ENCODE results near the gene ALDH1B1. TPM values are rescaled to one million over a fixed set of nuclear protein-coding genes. Genes with fewer than 3 reads are reported as not detected.

ALDH1B1 gene
- total and polyA plus RNA-seq, 2 of the 13 experiments (the other 11 are each of a cell fraction or from before 2014, with no cell fraction given), result 45.1 to 125 TPM

- TF ChIP-seq ATF5 (CRISPR knock-in tag; IDR thresholded peaks at IDR 0.05; ENCODE audit: low read depth) (no peak), ZNF441 (CRISPR knock-in tag; IDR thresholded peaks at IDR 0.05; ENCODE audit: borderline replicate concordance) (no peak), PAWR (CRISPR knock-in tag; IDR thresholded peaks at IDR 0.05; ENCODE audit: borderline replicate concordance) (no peak), ZNF260 (CRISPR knock-in tag; IDR thresholded peaks at IDR 0.05; ENCODE audit: borderline replicate concordance, low read depth) (no peak), CEBPB (IDR thresholded peaks at IDR 0.05; ENCODE audit: borderline replicate concordance, low read depth, low read length) (no peak), ZNF207 (IDR thresholded peaks at IDR 0.05; ENCODE audit: borderline replicate concordance) (no peak), ZNF501 (CRISPR knock-in tag; IDR thresholded peaks at IDR 0.05) (no peak), ZNF12 (CRISPR knock-in tag; IDR thresholded peaks at IDR 0.05) (no peak), ZZZ3 (CRISPR knock-in tag; IDR thresholded peaks at IDR 0.05; ENCODE audit: borderline replicate concordance) (no peak), ZBTB3 (CRISPR knock-in tag; IDR thresholded peaks at IDR 0.05; ENCODE audit: borderline replicate concordance, low read depth) (no peak; the same call in 1 of the 2 replicates), RFX5 (IDR thresholded peaks at IDR 0.05; ENCODE audit: low read depth, low read length) (no peak), ZNF691 (CRISPR knock-in tag; IDR thresholded peaks at IDR 0.05; ENCODE audit: borderline replicate concordance, low read depth) (no peak), SAP130 (CRISPR knock-in tag; IDR thresholded peaks at IDR 0.05; ENCODE audit: low read depth) (peak; percentile 69), ZNF354B (CRISPR knock-in tag; IDR thresholded peaks at IDR 0.05) (no peak), HOXA7 (CRISPR knock-in tag; IDR thresholded peaks at IDR 0.05) (no peak), HMG20A (CRISPR knock-in tag; IDR thresholded peaks at IDR 0.05; ENCODE audit: borderline replicate concordance) (peak; percentile 74; the same call in 1 of the 2 replicates), ZNF619 (CRISPR knock-in tag; IDR thresholded peaks at IDR 0.05) (no peak)
- TF ChIP-seq, protein P1, sequence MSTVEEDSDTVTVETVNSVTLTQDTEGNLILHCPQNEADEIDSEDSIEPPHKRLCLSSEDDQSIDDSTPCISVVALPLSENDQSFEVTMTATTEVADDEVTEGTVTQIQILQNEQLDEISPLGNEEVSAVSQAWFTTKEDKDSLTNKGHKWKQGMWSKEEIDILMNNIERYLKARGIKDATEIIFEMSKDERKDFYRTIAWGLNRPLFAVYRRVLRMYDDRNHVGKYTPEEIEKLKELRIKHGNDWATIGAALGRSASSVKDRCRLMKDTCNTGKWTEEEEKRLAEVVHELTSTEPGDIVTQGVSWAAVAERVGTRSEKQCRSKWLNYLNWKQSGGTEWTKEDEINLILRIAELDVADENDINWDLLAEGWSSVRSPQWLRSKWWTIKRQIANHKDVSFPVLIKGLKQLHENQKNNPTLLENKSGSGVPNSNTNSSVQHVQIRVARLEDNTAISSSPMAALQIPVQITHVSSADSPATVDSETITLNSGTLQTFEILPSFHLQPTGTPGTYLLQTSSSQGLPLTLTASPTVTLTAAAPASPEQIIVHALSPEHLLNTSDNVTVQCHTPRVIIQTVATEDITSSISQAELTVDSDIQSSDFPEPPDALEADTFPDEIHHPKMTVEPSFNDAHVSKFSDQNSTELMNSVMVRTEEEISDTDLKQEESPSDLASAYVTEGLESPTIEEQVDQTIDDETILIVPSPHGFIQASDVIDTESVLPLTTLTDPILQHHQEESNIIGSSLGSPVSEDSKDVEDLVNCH (CRISPR knock-in tag; IDR thresholded peaks at IDR 0.05), result no peak
- TF ChIP-seq, protein P2, sequence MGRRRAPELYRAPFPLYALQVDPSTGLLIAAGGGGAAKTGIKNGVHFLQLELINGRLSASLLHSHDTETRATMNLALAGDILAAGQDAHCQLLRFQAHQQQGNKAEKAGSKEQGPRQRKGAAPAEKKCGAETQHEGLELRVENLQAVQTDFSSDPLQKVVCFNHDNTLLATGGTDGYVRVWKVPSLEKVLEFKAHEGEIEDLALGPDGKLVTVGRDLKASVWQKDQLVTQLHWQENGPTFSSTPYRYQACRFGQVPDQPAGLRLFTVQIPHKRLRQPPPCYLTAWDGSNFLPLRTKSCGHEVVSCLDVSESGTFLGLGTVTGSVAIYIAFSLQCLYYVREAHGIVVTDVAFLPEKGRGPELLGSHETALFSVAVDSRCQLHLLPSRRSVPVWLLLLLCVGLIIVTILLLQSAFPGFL (CRISPR knock-in tag; IDR thresholded peaks at IDR 0.05), result no peak
- TF ChIP-seq, protein P3, sequence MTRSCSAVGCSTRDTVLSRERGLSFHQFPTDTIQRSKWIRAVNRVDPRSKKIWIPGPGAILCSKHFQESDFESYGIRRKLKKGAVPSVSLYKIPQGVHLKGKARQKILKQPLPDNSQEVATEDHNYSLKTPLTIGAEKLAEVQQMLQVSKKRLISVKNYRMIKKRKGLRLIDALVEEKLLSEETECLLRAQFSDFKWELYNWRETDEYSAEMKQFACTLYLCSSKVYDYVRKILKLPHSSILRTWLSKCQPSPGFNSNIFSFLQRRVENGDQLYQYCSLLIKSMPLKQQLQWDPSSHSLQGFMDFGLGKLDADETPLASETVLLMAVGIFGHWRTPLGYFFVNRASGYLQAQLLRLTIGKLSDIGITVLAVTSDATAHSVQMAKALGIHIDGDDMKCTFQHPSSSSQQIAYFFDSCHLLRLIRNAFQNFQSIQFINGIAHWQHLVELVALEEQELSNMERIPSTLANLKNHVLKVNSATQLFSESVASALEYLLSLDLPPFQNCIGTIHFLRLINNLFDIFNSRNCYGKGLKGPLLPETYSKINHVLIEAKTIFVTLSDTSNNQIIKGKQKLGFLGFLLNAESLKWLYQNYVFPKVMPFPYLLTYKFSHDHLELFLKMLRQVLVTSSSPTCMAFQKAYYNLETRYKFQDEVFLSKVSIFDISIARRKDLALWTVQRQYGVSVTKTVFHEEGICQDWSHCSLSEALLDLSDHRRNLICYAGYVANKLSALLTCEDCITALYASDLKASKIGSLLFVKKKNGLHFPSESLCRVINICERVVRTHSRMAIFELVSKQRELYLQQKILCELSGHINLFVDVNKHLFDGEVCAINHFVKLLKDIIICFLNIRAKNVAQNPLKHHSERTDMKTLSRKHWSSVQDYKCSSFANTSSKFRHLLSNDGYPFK (CRISPR knock-in tag; IDR thresholded peaks at IDR 0.05; ENCODE audit: borderline replicate concordance), result no peak
- TF ChIP-seq, protein P4, sequence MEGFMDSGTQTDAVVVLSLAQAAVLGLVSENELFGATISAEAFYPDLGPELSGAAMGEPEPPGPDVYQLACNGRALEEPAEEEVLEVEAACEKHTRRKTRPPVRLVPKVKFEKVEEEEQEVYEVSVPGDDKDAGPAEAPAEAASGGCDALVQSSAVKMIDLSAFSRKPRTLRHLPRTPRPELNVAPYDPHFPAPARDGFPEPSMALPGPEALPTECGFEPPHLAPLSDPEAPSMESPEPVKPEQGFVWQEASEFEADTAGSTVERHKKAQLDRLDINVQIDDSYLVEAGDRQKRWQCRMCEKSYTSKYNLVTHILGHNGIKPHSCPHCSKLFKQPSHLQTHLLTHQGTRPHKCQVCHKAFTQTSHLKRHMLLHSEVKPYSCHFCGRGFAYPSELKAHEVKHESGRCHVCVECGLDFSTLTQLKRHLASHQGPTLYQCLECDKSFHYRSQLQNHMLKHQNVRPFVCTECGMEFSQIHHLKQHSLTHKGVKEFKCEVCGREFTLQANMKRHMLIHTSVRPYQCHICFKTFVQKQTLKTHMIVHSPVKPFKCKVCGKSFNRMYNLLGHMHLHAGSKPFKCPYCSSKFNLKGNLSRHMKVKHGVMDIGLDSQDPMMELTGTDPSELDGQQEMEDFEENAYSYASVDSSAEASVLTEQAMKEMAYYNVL (CRISPR knock-in tag; IDR thresholded peaks at IDR 0.05; ENCODE audit: borderline replicate concordance), result no peak
Measured at GRCh38 chr9:38443181-38443580, 50.7 kb downstream of the ALDH1B1 start (continued).

Measured in HepG2 (cell line).